Naive B cell (primary cell): ENCODE measurements around the gene DPP10. TPM values are rescaled to one million over a fixed set of nuclear protein-coding genes. Genes with fewer than 3 reads are reported as not detected.
A peak's percentile ranks its signal among the peaks of the same experiment; 100 is the strongest.

Experiments
- ATAC-seq, 2 donors: fragments of 150-1000 bp; cut with Tn5 transposase; 2 replicates each; pipeline ENCODE4 v1.10.0; 2021; ENCODE audit warnings: low read depth in 2 of 2, mild to moderate bottlenecking in 2 of 2, moderate library complexity in 2 of 2
- DNase-seq: peaks from one replicate; pipeline ENCODE4 v3.0.0; 2022
- H3K27ac Mint-ChIP-seq, 6 donors: one replicate each; pipeline ENCODE4 v1.8.0; 2020 to 2022; ENCODE audit warnings: mild to moderate bottlenecking in 6 of 6, mixed read lengths in 6 of 6, moderate library complexity in 5 of 6, inconsistent platforms in 2 of 6
- H3K27me3 Mint-ChIP-seq, 3 donors: one replicate each; pipeline ENCODE4 v1.8.0; 2021 to 2022; ENCODE audit warnings: mixed read lengths in 3 of 3, mild to moderate bottlenecking in 1 of 3
- H3K36me3 Mint-ChIP-seq, 2 donors: one replicate each; pipeline ENCODE4 v1.8.0; 2020 to 2022; ENCODE audit warnings: mixed read lengths in 2 of 2, inconsistent platforms in 1 of 2, mild to moderate bottlenecking in 1 of 2
- H3K4me1 Mint-ChIP-seq, 3 donors: one replicate each; pipeline ENCODE4 v1.8.0; 2020 to 2022; ENCODE audit warnings: mixed read lengths in 3 of 3, inconsistent platforms in 1 of 3, mild to moderate bottlenecking in 1 of 3, moderate library complexity in 1 of 3
- H3K4me3 Mint-ChIP-seq, 8 donors: one replicate each; pipeline ENCODE4 v1.8.0; 2020 to 2022; ENCODE audit warnings: mild to moderate bottlenecking in 8 of 8, mixed read lengths in 8 of 8, moderate library complexity in 8 of 8, inconsistent platforms in 2 of 8
- H3K9me3 Mint-ChIP-seq, 7 donors: one replicate each; pipeline ENCODE4 v1.8.0; 2020 to 2022; ENCODE audit warnings: mixed read lengths in 7 of 7, mild to moderate bottlenecking in 5 of 7, inconsistent platforms in 2 of 7, moderate library complexity in 1 of 7
- polyA plus RNA-seq, 6 donors: library from polyadenylated mRNA; unstranded; fragments of 300-500 nt; fragmentation: Illumina TruSeq; gene quantifications; one replicate each; pipeline ENCODE4 v1.2.3, GENCODE V29; 2021; ENCODE audit warnings: low read depth in 6 of 6

DPP10 gene
- polyA plus RNA-seq, 6 donors from 2014 or later: not detected

- Mint-ChIP-seq H3K36me3 (no peaks in the 10 kb centered on the region), H3K4me1 (no peaks in the 10 kb centered on the region), H3K9me3 (no peaks in the 10 kb centered on the region), H3K27ac (no peak overlapping the region), H3K4me3 (no peak overlapping the region), H3K27me3 (peaks cover 0 to 12% (median 7%) of the 10 kb centered on the region in 3 donors)
- ATAC-seq (no peak), DNase-seq (no peak)
These were observed 135.2 kb downstream of the DPP10 start for GRCh38 chr2:114577657-114578056.

- no peaks in the 10 kb centered on the region for H3K36me3 Mint-ChIP-seq
- no peaks in the 10 kb centered on the region for H3K4me1 Mint-ChIP-seq
- no peak for DNase-seq
- ATAC-seq: no peak
- no peaks in the 10 kb centered on the region for H3K9me3 Mint-ChIP-seq
- peaks cover 0 to 8% (median 7%) of the 10 kb centered on the region in 3 donors for H3K27me3 Mint-ChIP-seq
- H3K27ac Mint-ChIP-seq: no peak overlapping the region
- no peak overlapping the region for H3K4me3 Mint-ChIP-seq
These were observed 137.1 kb downstream of the DPP10 start for GRCh38 chr2:114579542-114579941.

- H3K4me3 Mint-ChIP-seq: no peak overlapping the region
- no peak for ATAC-seq
These were observed 138.2 kb downstream of the DPP10 start for GRCh38 chr2:114580691-114581090.

GRCh38 chr2:114598329-114598728 lies 155.9 kb downstream of the DPP10 start:
- Mint-ChIP-seq H3K27me3 (peaks cover 0 to 5% (median 0%) of the 10 kb centered on the region in 3 donors), H3K9me3 (peaks cover 0 to 4% (median 0%) of the 10 kb centered on the region in 7 donors), H3K27ac (no peak overlapping the region), H3K4me3 (no peak overlapping the region), H3K4me1 (no peaks in the 10 kb centered on the region), H3K36me3 (no peaks in the 10 kb centered on the region)
- DNase-seq: no peak
- ATAC-seq: no peak

More at GRCh38 chr2:114580691-114581090, 138.2 kb downstream of the DPP10 start:
- DNase-seq: no peak
- Mint-ChIP-seq H3K9me3 (no peaks in the 10 kb centered on the region), H3K27me3 (peaks cover 0 to 13% (median 6%) of the 10 kb centered on the region in 3 donors), H3K4me1 (no peaks in the 10 kb centered on the region), H3K36me3 (no peaks in the 10 kb centered on the region), H3K27ac (no peak overlapping the region)

GRCh38 chr2:114609203-114609602 lies 166.8 kb downstream of the DPP10 start:
- ATAC-seq (no peak), DNase-seq (no peak)
- H3K4me1 Mint-ChIP-seq: no peaks in the 10 kb centered on the region
- peaks cover 0 to 4% (median 0%) of the 10 kb centered on the region in 7 donors for H3K9me3 Mint-ChIP-seq
- no peaks in the 10 kb centered on the region for H3K36me3 Mint-ChIP-seq
- no peak overlapping the region for H3K27ac Mint-ChIP-seq
- H3K4me3 Mint-ChIP-seq: no peak overlapping the region
- peaks cover 0 to 14% (median 0%) of the 10 kb centered on the region in 3 donors for H3K27me3 Mint-ChIP-seq

GRCh38 chr2:114609801-114610200 lies 167.4 kb downstream of the DPP10 start:
- Mint-ChIP-seq H3K4me3 (no peak overlapping the region), H3K27me3 (peaks cover 0 to 10% (median 0%) of the 10 kb centered on the region in 3 donors), H3K27ac (no peak overlapping the region), H3K9me3 (peaks cover 0 to 4% (median 0%) of the 10 kb centered on the region in 7 donors), H3K4me1 (no peaks in the 10 kb centered on the region), H3K36me3 (no peaks in the 10 kb centered on the region)
- DNase-seq (no peak), ATAC-seq (no peak)

GRCh38 chr2:114610677-114611076 lies 168.2 kb downstream of the DPP10 start:
- no peak overlapping the region for H3K4me3 Mint-ChIP-seq
- no peaks in the 10 kb centered on the region for H3K4me1 Mint-ChIP-seq
- no peaks in the 10 kb centered on the region for H3K36me3 Mint-ChIP-seq
- H3K9me3 Mint-ChIP-seq: peaks cover 0 to 4% (median 0%) of the 10 kb centered on the region in 7 donors
- H3K27me3 Mint-ChIP-seq: peaks cover 0 to 9% (median 0%) of the 10 kb centered on the region in 3 donors
- H3K27ac Mint-ChIP-seq: no peak overlapping the region
- no peak for DNase-seq
- ATAC-seq: no peak

- Mint-ChIP-seq H3K9me3 (peaks cover 0 to 4% (median 0%) of the 10 kb centered on the region in 7 donors), H3K27me3 (peaks cover 0 to 7% (median 0%) of the 10 kb centered on the region in 3 donors), H3K4me3 (no peak overlapping the region), H3K4me1 (no peaks in the 10 kb centered on the region), H3K36me3 (no peaks in the 10 kb centered on the region), H3K27ac (no peak overlapping the region)
- ATAC-seq (no peak), DNase-seq (no peak)
These were observed 172.2 kb downstream of the DPP10 start for GRCh38 chr2:114614592-114614991.

- Mint-ChIP-seq H3K9me3 (no peaks in the 10 kb centered on the region), H3K4me3 (no peak overlapping the region), H3K27ac (no peak overlapping the region), H3K4me1 (no peaks in the 10 kb centered on the region), H3K27me3 (no peaks in the 10 kb centered on the region), H3K36me3 (no peaks in the 10 kb centered on the region)
- ATAC-seq: no peak
- no peak for DNase-seq
These were observed 186.0 kb downstream of the DPP10 start for GRCh38 chr2:114628481-114628880.

GRCh38 chr2:114631146-114631545 lies 188.7 kb downstream of the DPP10 start:
- no peaks in the 10 kb centered on the region for H3K27me3 Mint-ChIP-seq
- ATAC-seq (no peak), DNase-seq (no peak)
- H3K4me1 Mint-ChIP-seq: no peaks in the 10 kb centered on the region
- H3K27ac Mint-ChIP-seq: no peak overlapping the region
- H3K9me3 Mint-ChIP-seq: no peaks in the 10 kb centered on the region
- H3K4me3 Mint-ChIP-seq: no peak overlapping the region
- no peaks in the 10 kb centered on the region for H3K36me3 Mint-ChIP-seq

GRCh38 chr2:114642166-114642770 lies 199.8 kb downstream of the DPP10 start:
- Mint-ChIP-seq H3K27ac (no peak overlapping the region), H3K36me3 (no peaks in the 10 kb centered on the region), H3K4me1 (no peaks in the 10 kb centered on the region), H3K4me3 (no peak overlapping the region), H3K9me3 (peaks cover 0 to 10% (median 0%) of the 10 kb centered on the region in 7 donors), H3K27me3 (no peaks in the 10 kb centered on the region)
- DNase-seq (no peak), ATAC-seq (no peak)

GRCh38 chr2:114642988-114643553 lies 200.6 kb downstream of the DPP10 start:
- ATAC-seq (no peak), DNase-seq (no peak)
- Mint-ChIP-seq H3K4me1 (no peaks in the 10 kb centered on the region), H3K36me3 (no peaks in the 10 kb centered on the region), H3K27me3 (peaks cover 0 to 1% (median 0%) of the 10 kb centered on the region in 3 donors), H3K9me3 (peaks cover 0 to 13% (median 0%) of the 10 kb centered on the region in 7 donors), H3K27ac (no peak overlapping the region), H3K4me3 (no peak overlapping the region)

- DNase-seq (no peak), ATAC-seq (no peak)
- H3K4me1 Mint-ChIP-seq: no peaks in the 10 kb centered on the region
- peaks cover 0 to 13% (median 0%) of the 10 kb centered on the region in 3 donors for H3K27me3 Mint-ChIP-seq
- H3K36me3 Mint-ChIP-seq: no peaks in the 10 kb centered on the region
- H3K4me3 Mint-ChIP-seq: no peak overlapping the region
- peaks cover 0 to 6% (median 0%) of the 10 kb centered on the region in 7 donors for H3K9me3 Mint-ChIP-seq
- no peak overlapping the region for H3K27ac Mint-ChIP-seq
These were observed 209.5 kb downstream of the DPP10 start for GRCh38 chr2:114651933-114652332.

GRCh38 chr2:114659880-114660279 lies 217.4 kb downstream of the DPP10 start:
- no peaks in the 10 kb centered on the region for H3K36me3 Mint-ChIP-seq
- DNase-seq (no peak), ATAC-seq (no peak)
- peaks cover 0 to 9% (median 2%) of the 10 kb centered on the region in 7 donors for H3K9me3 Mint-ChIP-seq
- H3K27me3 Mint-ChIP-seq: peaks cover 17 to 39% (median 25%) of the 10 kb centered on the region in 3 donors
- H3K4me1 Mint-ChIP-seq: peaks cover 6 to 12% (median 7%) of the 10 kb centered on the region in 3 donors
- no peak overlapping the region for H3K27ac Mint-ChIP-seq
- H3K4me3 Mint-ChIP-seq: peak overlapping the region in 1 of 8 donors; percentile 5
